GM12865 (cell line): Measurements from ENCODE around the gene CHST15.

Source experiments
- DNase-seq: peaks from one replicate; pipeline ENCODE4 v3.0.0; 2010; ENCODE audit warnings: low read depth
- H3K4me3 ChIP-seq: 2 replicates; pipeline ENCODE4 v1.5.1; 2011; ENCODE audit warnings: mild to moderate bottlenecking, low read depth, low read length, control low read depth
- CTCF ChIP-seq: IDR thresholded peaks from 2 replicates; pipeline ENCODE4 v1.5.1; 2011; ENCODE audit warnings: low read length, control low read depth, low read depth, inconsistent platforms; ENCODE audit not compliant: insufficient read depth; ENCODE audit errors: missing control alignments

The CHST15 gene

DNA sequence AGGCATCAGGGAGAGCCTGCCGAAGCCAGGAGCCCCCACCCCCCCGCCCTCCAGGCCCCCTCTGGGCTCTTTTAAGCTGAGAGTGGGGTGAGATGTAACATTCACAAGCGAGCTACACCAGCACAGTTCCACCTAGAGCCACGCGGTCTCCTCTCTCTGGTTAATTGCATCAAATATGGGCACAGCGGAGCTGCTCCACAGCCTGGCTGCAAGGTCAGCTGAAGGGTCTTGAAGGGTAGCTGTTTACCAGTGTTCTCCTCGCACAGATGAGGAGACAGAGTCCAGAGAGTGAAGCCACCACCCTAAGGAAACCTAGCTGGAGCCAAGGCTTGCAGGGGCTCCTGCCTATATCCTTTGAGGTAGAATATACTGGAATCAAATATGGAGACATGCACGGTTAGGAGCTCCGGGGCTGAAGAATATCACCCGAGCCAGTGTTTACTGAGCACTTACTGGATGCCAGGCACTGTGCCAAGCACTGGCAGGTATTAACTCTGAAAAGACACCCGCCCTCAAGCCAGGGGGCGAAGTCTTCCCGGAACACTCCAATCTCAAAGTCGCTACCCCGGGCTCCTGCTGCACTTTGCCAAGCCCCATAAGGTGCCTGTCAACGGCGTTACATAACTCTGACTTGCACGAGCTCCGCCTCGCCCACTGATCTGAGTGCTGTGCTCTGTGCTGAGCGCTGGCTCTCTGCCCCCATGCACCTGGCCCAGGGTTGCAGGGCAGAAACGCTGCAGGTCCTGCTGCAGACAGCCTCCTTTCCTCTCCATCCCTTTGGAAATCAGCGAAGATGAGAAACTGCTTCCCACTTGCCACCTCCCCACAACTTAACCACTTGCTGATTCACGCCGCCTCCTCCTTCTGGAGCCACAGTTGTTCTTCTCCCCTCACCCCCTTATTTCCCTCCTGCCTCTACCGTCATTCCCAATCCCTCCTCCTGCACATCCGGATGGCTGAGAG, 5.4 kb downstream of the CHST15 start:
- DNase-seq: no peak
- H3K4me3 ChIP-seq: no peak overlapping the region
- TF ChIP-seq CTCF: no peak

DNA sequence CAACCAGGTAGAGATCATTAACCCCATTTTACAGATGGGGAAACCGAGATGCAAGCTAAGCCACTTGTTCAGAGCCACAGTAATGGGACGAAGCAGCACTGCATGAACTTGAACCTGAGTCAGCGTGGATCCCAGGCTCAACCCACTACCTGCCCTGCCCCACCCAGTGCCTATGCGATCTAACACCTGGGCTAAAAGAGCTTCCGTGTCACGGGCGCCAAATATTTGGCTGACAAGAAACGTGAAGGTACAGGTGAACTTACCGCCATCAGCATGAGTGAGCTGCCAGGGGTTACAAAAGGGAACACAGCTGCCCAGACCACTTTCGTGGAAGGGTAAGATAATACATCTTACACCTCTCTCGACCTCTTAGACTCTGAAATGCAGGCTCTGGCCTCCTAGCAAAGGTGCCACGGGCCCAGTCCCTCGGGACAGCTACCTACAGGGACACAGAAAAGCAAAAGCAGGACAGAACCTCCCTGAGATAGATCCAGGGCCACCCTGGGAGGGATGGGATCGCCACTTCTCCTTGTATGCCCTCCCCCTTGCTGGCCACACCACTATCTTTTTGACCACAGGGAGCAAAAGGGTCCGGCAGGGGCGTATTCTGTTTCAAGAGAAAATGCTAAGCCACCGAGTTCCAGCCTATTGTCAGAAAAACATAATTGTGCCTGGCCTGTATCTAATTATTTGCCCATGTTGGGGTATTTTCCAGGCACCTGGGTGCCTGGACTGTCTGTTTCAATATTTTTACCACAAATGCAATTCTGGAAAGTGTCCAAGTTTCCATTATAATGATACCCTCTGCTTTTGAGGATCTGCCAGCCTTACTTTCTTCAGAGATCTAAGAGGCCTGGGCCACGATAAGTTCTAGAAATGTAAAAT, 6.4 kb downstream of the CHST15 start:
- TF ChIP-seq CTCF: no peak
- H3K4me3 ChIP-seq: no peak overlapping the region
- no peak for DNase-seq

GRCh38 chr10:124086097-124086710, 7.2 kb downstream of the CHST15 start:
- no peak for DNase-seq
- no peak overlapping the region for H3K4me3 ChIP-seq
- no peak for TF ChIP-seq CTCF

GRCh38 chr10:124085680-124086079, 7.7 kb downstream of the CHST15 start:
- DNase-seq: no peak
- no peak for TF ChIP-seq CTCF

DNA sequence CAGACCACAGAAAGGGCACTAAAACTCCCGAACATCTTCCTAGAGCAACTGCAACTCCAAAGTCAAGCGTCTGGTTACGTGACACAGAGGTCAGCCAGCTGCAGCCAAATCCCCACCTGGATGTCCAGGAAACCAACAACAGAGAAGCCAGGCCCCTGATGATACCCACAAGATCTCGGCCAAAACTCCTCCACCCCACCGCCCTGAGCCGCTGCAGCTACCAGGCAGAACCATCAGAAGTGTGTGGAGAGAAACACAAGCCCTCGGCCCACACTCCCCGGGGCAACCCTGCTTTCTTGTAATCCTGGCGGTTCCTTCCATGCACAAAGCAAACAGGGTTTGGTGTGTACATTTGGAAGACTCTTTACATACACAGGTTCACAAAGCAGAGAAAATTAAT, 8.7 kb downstream of the CHST15 start:
- DNase-seq: no peak
- H3K4me3 ChIP-seq: no peak overlapping the region
- TF ChIP-seq CTCF: no peak

More at GRCh38 chr10:124085680-124086079, 7.7 kb downstream of the CHST15 start:
- no peak overlapping the region for H3K4me3 ChIP-seq

DNA sequence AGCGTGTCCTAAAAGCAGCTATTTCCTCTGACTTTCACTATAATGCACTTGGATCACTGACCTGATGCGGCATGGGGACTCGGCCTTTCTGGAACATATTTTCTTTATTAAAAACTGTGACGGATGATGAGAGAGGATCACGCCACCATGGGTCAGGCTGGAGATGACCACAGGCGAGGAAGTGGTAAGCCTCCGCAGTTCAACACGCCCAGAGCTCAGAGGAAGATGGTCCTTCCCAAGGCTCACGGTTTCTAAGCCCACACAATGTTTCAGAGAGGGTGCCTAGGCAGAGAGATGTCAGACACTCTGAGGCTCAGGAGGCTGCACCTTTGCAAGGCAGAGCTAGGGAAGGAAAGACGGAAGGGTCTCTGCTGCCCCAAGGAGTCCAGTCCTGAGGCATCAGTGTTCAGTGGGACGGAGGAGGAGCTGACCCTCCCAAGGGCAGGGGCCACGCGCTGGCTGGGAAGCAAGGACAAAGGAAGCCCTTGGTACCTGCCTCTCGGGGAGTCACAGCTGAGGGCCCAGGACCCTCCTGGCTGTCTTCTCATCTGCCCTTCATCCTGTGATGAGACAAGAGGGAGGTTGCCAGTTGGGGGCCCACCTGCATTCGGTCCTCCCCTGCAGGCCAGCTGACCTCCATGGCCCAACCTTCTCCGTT, 9.5 kb downstream of the CHST15 start:
- no peak overlapping the region for H3K4me3 ChIP-seq
- no peak for TF ChIP-seq CTCF
- DNase-seq: no peak
